Neural cell (in vitro differentiated cells): ENCODE data around the gene XRRA1. TPM values are rescaled to one million over a fixed set of nuclear protein-coding genes. Genes with fewer than 3 reads are reported as not detected.

Source experiments
- H2AFZ ChIP-seq: fragments of 200-600, 300-800 bp; sonication (generic), shearing (Covaris generic); 2 replicates; pipeline ENCODE4 v1.6.0; 2014; ENCODE audit warnings: low read depth, mild to moderate bottlenecking, antibody characterized with exemption, low read length, moderate library complexity
- H3F3A ChIP-seq: fragments of 200-600 bp; shearing (Covaris generic); 2 replicates; pipeline ENCODE4 v1.6.1; 2016; ENCODE audit warnings: mild to moderate bottlenecking, moderate library complexity, mixed read lengths, antibody characterized with exemption, low read length; ENCODE audit not compliant: insufficient read depth, poor library complexity, severe bottlenecking
- H3K27ac ChIP-seq: fragments of 200-600, 300-800 bp; sonication (generic), shearing (Covaris generic); 2 replicates; pipeline ENCODE4 v1.5.1; 2014; ENCODE audit warnings: mild to moderate bottlenecking, low read length, moderate library complexity
- H3K27me3 ChIP-seq: fragments of 300-800, 200-600 bp; sonication (generic), shearing (Covaris generic); 2 replicates; pipeline ENCODE4 v1.6.0; 2014; ENCODE audit warnings: mild to moderate bottlenecking, low read depth, low read length, moderate library complexity; ENCODE audit not compliant: insufficient read depth
- H3K36me3 ChIP-seq: fragments of 300-800, 200-600 bp; sonication (generic), shearing (Covaris generic); 2 replicates; pipeline ENCODE4 v1.5.1; 2014; ENCODE audit warnings: mild to moderate bottlenecking, antibody characterized with exemption, low read length, moderate library complexity; ENCODE audit not compliant: insufficient read depth
- H3K4me2 ChIP-seq: fragments of 300-800, 200-600 bp; sonication (generic), shearing (Covaris generic); 2 replicates; pipeline ENCODE4 v1.6.0; 2014; ENCODE audit warnings: mild to moderate bottlenecking, low read length
- H3K4me3 ChIP-seq: fragments of 300-800, 200-600 bp; sonication (generic), shearing (Covaris generic); 2 replicates; pipeline ENCODE4 v1.5.1; 2014; ENCODE audit warnings: mild to moderate bottlenecking, low read length, moderate library complexity
- H3K79me2 ChIP-seq: fragments of 200-600 bp; shearing (Covaris generic); replicated peaks from 2 replicates; pipeline ENCODE4 v1.6.0; 2014; ENCODE audit warnings: mild to moderate bottlenecking, low read length, moderate library complexity; ENCODE audit not compliant: insufficient read depth
- H3K9ac ChIP-seq: fragments of 300-800, 200-600 bp; sonication (generic), shearing (Covaris generic); 2 replicates; pipeline ENCODE4 v1.6.1; 2016; ENCODE audit warnings: mild to moderate bottlenecking, low read length, mixed read lengths
- H3K9me2 ChIP-seq: fragments of 200-600 bp; shearing (Covaris generic); 2 replicates; pipeline ENCODE4 v1.6.1; 2016; ENCODE audit warnings: mild to moderate bottlenecking, low read length, mixed read lengths; ENCODE audit not compliant: insufficient read depth
- H3K9me3 ChIP-seq: fragments of 200-600, 300-800 bp; sonication (generic), shearing (Covaris generic); 2 replicates; pipeline ENCODE4 v1.6.1; 2016; ENCODE audit warnings: mild to moderate bottlenecking, mixed run types, low read length, moderate library complexity, mixed read lengths
- H4K20me1 ChIP-seq: fragments of 200-600 bp; shearing (Covaris generic); 2 replicates; pipeline ENCODE4 v1.6.1; 2016; ENCODE audit warnings: mild to moderate bottlenecking, mixed run types; ENCODE audit not compliant: insufficient read depth
- EP300 ChIP-seq: fragments of 450-650 bp; conservative IDR thresholded peaks from 2 replicates; pipeline ENCODE4 v1.6.1; 2014; ENCODE audit warnings: antibody characterized with exemption, mild to moderate bottlenecking, moderate library complexity; ENCODE audit not compliant: poor library complexity, severe bottlenecking
- EZH2 ChIP-seq: fragments of 200-600, 300-800 bp; shearing (Covaris generic), sonication (generic); IDR thresholded peaks from 2 replicates; pipeline ENCODE4 v1.6.1; 2014; ENCODE audit warnings: antibody characterized with exemption, low read length, borderline replicate concordance, mild to moderate bottlenecking; ENCODE audit not compliant: insufficient read depth, poor library complexity, severe bottlenecking
- MXI1 ChIP-seq: fragments of 450-650 bp; conservative IDR thresholded peaks from 2 replicates; pipeline ENCODE4 v1.6.1; 2014; ENCODE audit warnings: antibody characterized with exemption, mild to moderate bottlenecking; ENCODE audit not compliant: poor library complexity, severe bottlenecking
- POLR2AphosphoS5 ChIP-seq: IDR thresholded peaks from 2 replicates; pipeline ENCODE4 v1.6.1; 2012
- RAD21 ChIP-seq: fragments of 450-650 bp; conservative IDR thresholded peaks from 2 replicates; pipeline ENCODE4 v1.6.1; 2014; ENCODE audit warnings: antibody characterized with exemption, mild to moderate bottlenecking, moderate library complexity
- SMC3 ChIP-seq: fragments of 450-650 bp; conservative IDR thresholded peaks from 2 replicates; pipeline ENCODE4 v1.6.1; 2014; ENCODE audit warnings: antibody characterized with exemption, mild to moderate bottlenecking, moderate library complexity; ENCODE audit not compliant: poor library complexity
- TAF1 ChIP-seq: IDR thresholded peaks from 2 replicates; pipeline ENCODE4 v1.6.1; 2012; ENCODE audit warnings: low read depth
- polyA plus RNA-seq: library from polyadenylated mRNA; depleted of rRNA; stranded (reverse); fragments of >200 nt; gene quantifications from 2 replicates; pipeline ENCODE4 v1.2.3, GENCODE V29; 2014
- TF ChIP-seq, protein P1 (sequence below): fragments of 450-650 bp; IDR thresholded peaks from 2 replicates; pipeline ENCODE4 v1.5.1; 2014; ENCODE audit warnings: antibody characterized with exemption, mild to moderate bottlenecking, moderate library complexity; ENCODE audit not compliant: poor library complexity, severe bottlenecking
- TF ChIP-seq, protein P2 (sequence below): IDR thresholded peaks from 2 replicates; pipeline ENCODE4 v1.6.1; 2012; ENCODE audit warnings: borderline replicate concordance

Gene XRRA1
- polyA plus RNA-seq, 1 donor from 2014 or later: 2.7 TPM

DNA sequence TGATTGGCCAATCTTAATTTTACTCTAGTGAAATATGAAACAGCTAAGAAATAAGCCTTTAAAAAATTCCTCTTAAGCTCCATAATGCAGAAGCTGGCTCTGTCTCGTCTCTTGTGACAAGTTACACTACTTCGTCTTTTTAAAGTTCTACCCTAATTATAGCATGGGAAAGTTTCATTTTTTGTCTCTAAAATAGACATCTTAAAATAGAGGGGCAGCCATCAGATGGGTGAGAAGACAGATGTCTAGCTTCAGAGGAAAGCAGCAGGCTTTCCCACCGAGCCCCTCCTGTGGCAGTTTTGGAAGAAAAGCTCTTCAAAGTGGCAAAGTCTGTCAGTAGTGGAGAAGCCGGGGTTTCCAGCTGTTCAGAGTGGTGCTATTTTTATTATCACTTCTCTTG is 39.5 kb downstream of the XRRA1 start:
- H3K27me3 ChIP-seq: no peaks in the 10 kb centered on the region
- H3K9ac ChIP-seq: no peak overlapping the region
- H3K4me3 ChIP-seq: no peak overlapping the region
- no peak overlapping the region for H3K4me2 ChIP-seq
- no peak overlapping the region for H2AFZ ChIP-seq
- no peak overlapping the region for H3K27ac ChIP-seq
- no peaks in the 10 kb centered on the region for H4K20me1 ChIP-seq
- H3F3A ChIP-seq: no peaks in the 10 kb centered on the region
- no peaks in the 10 kb centered on the region for H3K79me2 ChIP-seq
- H3K9me3 ChIP-seq: no peaks in the 10 kb centered on the region
- no peaks in the 10 kb centered on the region for H3K36me3 ChIP-seq
- TF ChIP-seq RAD21: no peak
- no peak for TF ChIP-seq MXI1
- TF ChIP-seq TAF1: no peak
- TF ChIP-seq EP300: no peak
- no peak for TF ChIP-seq EZH2
- TF ChIP-seq, protein P1, sequence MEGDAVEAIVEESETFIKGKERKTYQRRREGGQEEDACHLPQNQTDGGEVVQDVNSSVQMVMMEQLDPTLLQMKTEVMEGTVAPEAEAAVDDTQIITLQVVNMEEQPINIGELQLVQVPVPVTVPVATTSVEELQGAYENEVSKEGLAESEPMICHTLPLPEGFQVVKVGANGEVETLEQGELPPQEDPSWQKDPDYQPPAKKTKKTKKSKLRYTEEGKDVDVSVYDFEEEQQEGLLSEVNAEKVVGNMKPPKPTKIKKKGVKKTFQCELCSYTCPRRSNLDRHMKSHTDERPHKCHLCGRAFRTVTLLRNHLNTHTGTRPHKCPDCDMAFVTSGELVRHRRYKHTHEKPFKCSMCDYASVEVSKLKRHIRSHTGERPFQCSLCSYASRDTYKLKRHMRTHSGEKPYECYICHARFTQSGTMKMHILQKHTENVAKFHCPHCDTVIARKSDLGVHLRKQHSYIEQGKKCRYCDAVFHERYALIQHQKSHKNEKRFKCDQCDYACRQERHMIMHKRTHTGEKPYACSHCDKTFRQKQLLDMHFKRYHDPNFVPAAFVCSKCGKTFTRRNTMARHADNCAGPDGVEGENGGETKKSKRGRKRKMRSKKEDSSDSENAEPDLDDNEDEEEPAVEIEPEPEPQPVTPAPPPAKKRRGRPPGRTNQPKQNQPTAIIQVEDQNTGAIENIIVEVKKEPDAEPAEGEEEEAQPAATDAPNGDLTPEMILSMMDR: no peak
- TF ChIP-seq, protein P2, sequence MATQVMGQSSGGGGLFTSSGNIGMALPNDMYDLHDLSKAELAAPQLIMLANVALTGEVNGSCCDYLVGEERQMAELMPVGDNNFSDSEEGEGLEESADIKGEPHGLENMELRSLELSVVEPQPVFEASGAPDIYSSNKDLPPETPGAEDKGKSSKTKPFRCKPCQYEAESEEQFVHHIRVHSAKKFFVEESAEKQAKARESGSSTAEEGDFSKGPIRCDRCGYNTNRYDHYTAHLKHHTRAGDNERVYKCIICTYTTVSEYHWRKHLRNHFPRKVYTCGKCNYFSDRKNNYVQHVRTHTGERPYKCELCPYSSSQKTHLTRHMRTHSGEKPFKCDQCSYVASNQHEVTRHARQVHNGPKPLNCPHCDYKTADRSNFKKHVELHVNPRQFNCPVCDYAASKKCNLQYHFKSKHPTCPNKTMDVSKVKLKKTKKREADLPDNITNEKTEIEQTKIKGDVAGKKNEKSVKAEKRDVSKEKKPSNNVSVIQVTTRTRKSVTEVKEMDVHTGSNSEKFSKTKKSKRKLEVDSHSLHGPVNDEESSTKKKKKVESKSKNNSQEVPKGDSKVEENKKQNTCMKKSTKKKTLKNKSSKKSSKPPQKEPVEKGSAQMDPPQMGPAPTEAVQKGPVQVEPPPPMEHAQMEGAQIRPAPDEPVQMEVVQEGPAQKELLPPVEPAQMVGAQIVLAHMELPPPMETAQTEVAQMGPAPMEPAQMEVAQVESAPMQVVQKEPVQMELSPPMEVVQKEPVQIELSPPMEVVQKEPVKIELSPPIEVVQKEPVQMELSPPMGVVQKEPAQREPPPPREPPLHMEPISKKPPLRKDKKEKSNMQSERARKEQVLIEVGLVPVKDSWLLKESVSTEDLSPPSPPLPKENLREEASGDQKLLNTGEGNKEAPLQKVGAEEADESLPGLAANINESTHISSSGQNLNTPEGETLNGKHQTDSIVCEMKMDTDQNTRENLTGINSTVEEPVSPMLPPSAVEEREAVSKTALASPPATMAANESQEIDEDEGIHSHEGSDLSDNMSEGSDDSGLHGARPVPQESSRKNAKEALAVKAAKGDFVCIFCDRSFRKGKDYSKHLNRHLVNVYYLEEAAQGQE: no peak
- TF ChIP-seq POLR2AphosphoS5: no peak
- no peak for TF ChIP-seq SMC3
- no peaks in the 10 kb centered on the region for H3K9me2 ChIP-seq

DNA sequence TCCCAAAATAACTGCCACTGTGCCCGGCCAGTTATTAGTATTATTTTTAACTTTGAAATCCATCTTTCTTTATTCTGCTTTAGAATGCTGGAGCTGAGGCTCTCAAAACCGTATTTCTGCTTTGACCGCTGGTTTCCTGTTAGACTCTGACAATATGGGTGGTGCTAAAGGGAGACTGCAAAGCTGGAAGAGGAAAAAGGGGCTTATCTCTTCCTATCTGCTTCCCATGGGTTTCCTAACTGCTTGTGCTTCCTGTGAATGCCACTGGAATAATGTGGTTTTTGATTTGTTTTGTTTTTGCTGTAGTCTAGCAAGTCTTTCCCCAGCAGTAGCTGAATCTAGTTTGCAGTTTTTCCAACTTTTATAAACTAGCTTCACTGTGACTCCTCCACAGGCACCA is 43.6 kb downstream of the XRRA1 start:
- Histone ChIP-seq H3K9me3 (no peaks in the 10 kb centered on the region), H2AFZ (no peak overlapping the region)

More for the DNA sequence above, 43.6 kb downstream of the XRRA1 start:
- no peak overlapping the region for H3K9ac ChIP-seq
- H3K4me3 ChIP-seq: no peak overlapping the region
- TF ChIP-seq, protein P2: no peak
- no peak for TF ChIP-seq EZH2
- TF ChIP-seq SMC3: no peak
- no peak for TF ChIP-seq EP300
- TF ChIP-seq TAF1: no peak
- TF ChIP-seq, protein P1: no peak
- TF ChIP-seq RAD21: no peak
- no peak for TF ChIP-seq MXI1
- TF ChIP-seq POLR2AphosphoS5: no peak
- H3K27me3 ChIP-seq: no peaks in the 10 kb centered on the region
- no peak overlapping the region for H3K4me2 ChIP-seq
- no peaks in the 10 kb centered on the region for H3K79me2 ChIP-seq
- H3K27ac ChIP-seq: no peak overlapping the region
- H3F3A ChIP-seq: no peaks in the 10 kb centered on the region
- H3K9me2 ChIP-seq: no peaks in the 10 kb centered on the region
- H4K20me1 ChIP-seq: no peaks in the 10 kb centered on the region
- no peaks in the 10 kb centered on the region for H3K36me3 ChIP-seq
